Endodermal cell (in vitro differentiated cells): ENCODE measurements around the gene FGFR3. TPM values are rescaled to one million over a fixed set of nuclear protein-coding genes. Genes with fewer than 3 reads are reported as not detected.

Experiments used
- DNase-seq: peaks from one replicate; pipeline ENCODE4 v3.0.0-alpha.2; 2017
- H3K27ac ChIP-seq: 2 replicates; pipeline ENCODE4 v1.5.1; 2013; ENCODE audit warnings: mild to moderate bottlenecking, low read depth, low read length, moderate library complexity
- H3K27me3 ChIP-seq: 2 replicates; pipeline ENCODE4 v1.6.1; 2013; ENCODE audit warnings: mild to moderate bottlenecking, low read length, moderate library complexity; ENCODE audit not compliant: insufficient read depth, control insufficient read depth, poor library complexity, severe bottlenecking
- H3K36me3 ChIP-seq: 2 replicates; pipeline ENCODE4 v1.7.0; 2013; ENCODE audit warnings: mild to moderate bottlenecking, low read length, moderate library complexity; ENCODE audit not compliant: control insufficient read depth, insufficient read depth
- H3K4me1 ChIP-seq: one replicate; pipeline ENCODE4 v1.7.0; 2013; ENCODE audit warnings: low read length; ENCODE audit not compliant: control insufficient read depth, insufficient read depth
- H3K4me3 ChIP-seq: 2 replicates; pipeline ENCODE4 v1.5.1; 2013; ENCODE audit warnings: mild to moderate bottlenecking, low read length, moderate library complexity
- H3K9ac ChIP-seq: 2 replicates; pipeline ENCODE4 v1.6.1; 2013; ENCODE audit warnings: mild to moderate bottlenecking, low read length, moderate library complexity; ENCODE audit not compliant: poor library complexity, severe bottlenecking; ENCODE audit errors: extremely low read depth
- H3K9me3 ChIP-seq: 2 replicates; pipeline ENCODE4 v1.6.1; 2013; ENCODE audit warnings: mild to moderate bottlenecking, low read length, moderate library complexity; ENCODE audit not compliant: control insufficient read depth
- H3K27ac Mint-ChIP-seq: 2 replicates; pipeline ENCODE4 v1.8.0; 2020; ENCODE audit warnings: mixed read lengths
- H3K27me3 Mint-ChIP-seq: 2 replicates; pipeline ENCODE4 v1.8.0; 2021; ENCODE audit warnings: mild to moderate bottlenecking, mixed read lengths; ENCODE audit not compliant: insufficient read depth
- H3K36me3 Mint-ChIP-seq: 2 replicates; pipeline ENCODE4 v1.8.0; 2020; ENCODE audit warnings: low read depth, mixed read lengths
- H3K4me1 Mint-ChIP-seq: 2 replicates; pipeline ENCODE4 v1.8.0; 2020; ENCODE audit warnings: mixed read lengths
- H3K4me3 Mint-ChIP-seq: 2 replicates; pipeline ENCODE4 v1.8.0; 2020; ENCODE audit warnings: mild to moderate bottlenecking, moderate library complexity, mixed read lengths
- H3K9me3 Mint-ChIP-seq: 2 replicates; pipeline ENCODE4 v1.8.0; 2020; ENCODE audit warnings: mild to moderate bottlenecking, mixed read lengths
- WGBS, 2 experiments: methylation state at CpG; one replicate each; pipeline versions ENCODE4 v1.1.5 to v1.1.7; 2013; ENCODE audit warnings: missing lambda C conversion rate in 2 of 2, mixed read lengths in 1 of 2; ENCODE audit not compliant: insufficient coverage in 1 of 2, insufficient read length in 1 of 2; 5-methylcytosine and 5-hydroxymethylcytosine counted together
- total RNA-seq, 2 donors: library from RNA; stranded (reverse); fragmentation: NEBNext Ultra II Directional in 1 of 2; extraction: Animal tissue kit (Norgen Biotek cat#: 25700) in 1 of 2; gene quantifications; 2 replicates in 1 of 2; 3 replicates in 1 of 2; pipeline ENCODE4 v1.2.1, GENCODE V29; 2021
- TF ChIP-seq, protein P1 (sequence below): fragments of 200-600 bp; sonication (generic); conservative IDR thresholded peaks from 2 replicates; pipeline ENCODE4 v1.5.0; 2021; ENCODE audit warnings: antibody characterized with exemption, mild to moderate bottlenecking

FGFR3 gene
- total RNA-seq, 2 donors from 2014 or later, result 107 to 125 TPM

DNA sequence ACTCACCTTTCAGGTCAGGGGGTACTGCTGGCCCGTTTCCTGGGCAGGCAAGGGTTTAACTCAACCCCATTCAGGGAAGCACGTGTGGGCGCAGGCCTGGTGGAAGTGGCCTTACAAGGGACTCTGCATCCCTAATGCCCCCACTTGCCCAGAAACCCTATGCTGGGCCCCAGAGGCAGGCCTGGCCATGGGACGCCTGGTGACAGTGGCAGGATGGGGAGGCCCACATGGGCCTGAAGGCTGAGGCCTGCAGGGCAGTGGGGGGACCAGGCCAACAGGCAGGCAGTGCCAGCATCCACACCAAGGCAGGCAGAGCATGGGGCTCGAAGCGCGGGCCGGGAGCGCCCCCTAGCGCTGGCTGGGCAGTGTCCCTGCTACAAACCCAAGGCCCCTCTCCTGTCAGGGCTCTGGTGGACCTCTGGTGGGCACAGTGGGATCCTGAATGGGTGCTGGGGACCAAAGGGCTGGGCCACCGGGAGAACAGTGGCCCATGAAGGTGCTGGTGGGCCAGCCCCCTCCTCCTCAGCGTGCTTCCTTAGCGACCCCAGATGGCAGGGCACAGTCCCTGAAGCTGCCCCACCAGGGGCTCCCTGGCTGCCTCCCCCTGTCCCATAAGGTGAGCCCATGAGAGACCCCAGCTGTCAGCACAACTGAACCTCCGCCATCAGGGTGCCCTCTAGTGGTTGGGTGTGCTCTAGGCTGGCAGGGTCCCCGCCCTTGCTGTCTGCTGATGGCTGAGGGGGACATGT, 16.8 kb downstream of the FGFR3 start:
- Mint-ChIP-seq H3K9me3 (no peaks in the 10 kb centered on the region), H3K4me3 (no peak overlapping the region), H3K36me3 (peaks cover 15% of the 10 kb centered on the region), H3K4me1 (no peaks in the 10 kb centered on the region), H3K27me3 (no peaks in the 10 kb centered on the region), H3K27ac (no peak overlapping the region)
- Histone ChIP-seq H3K36me3 (peaks cover 14% of the 10 kb centered on the region), H3K4me1 (no peaks in the 10 kb centered on the region), H3K9ac (no peak overlapping the region), H3K9me3 (no peaks in the 10 kb centered on the region), H3K4me3 (no peak overlapping the region), H3K27me3 (no peaks in the 10 kb centered on the region), H3K27ac (no peak overlapping the region)
- DNase-seq, result peak; percentile 97
- TF ChIP-seq, protein P1, sequence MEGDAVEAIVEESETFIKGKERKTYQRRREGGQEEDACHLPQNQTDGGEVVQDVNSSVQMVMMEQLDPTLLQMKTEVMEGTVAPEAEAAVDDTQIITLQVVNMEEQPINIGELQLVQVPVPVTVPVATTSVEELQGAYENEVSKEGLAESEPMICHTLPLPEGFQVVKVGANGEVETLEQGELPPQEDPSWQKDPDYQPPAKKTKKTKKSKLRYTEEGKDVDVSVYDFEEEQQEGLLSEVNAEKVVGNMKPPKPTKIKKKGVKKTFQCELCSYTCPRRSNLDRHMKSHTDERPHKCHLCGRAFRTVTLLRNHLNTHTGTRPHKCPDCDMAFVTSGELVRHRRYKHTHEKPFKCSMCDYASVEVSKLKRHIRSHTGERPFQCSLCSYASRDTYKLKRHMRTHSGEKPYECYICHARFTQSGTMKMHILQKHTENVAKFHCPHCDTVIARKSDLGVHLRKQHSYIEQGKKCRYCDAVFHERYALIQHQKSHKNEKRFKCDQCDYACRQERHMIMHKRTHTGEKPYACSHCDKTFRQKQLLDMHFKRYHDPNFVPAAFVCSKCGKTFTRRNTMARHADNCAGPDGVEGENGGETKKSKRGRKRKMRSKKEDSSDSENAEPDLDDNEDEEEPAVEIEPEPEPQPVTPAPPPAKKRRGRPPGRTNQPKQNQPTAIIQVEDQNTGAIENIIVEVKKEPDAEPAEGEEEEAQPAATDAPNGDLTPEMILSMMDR, result peak; percentile 97
- 31 to 33% methylated on average over 2 to 15 of the region's 15 CpGs for WGBS, 2 experiments

DNA sequence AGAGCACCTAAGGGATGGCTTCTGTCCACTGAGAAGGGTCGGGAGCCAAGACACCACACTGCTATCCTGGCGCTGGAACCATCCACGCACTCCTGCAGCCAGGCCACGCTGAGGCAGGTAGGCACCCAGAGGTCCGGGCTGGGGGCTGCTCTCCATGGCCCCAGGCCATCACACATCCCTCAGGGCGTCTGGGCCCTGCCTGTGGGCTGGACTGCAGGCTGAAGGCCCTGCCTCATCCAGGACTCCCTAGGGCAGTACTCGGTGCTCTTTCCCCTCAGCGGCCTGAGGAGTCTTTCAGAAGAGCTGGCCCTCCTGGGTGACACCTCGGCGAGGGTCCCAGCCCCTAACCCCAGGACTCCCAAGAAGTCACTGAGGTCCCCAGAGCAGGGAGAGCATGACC, 17.7 kb downstream of the FGFR3 start:
- Mint-ChIP-seq H3K27ac (no peak overlapping the region), H3K36me3 (peaks cover 21% of the 10 kb centered on the region), H3K9me3 (no peaks in the 10 kb centered on the region), H3K27me3 (no peaks in the 10 kb centered on the region), H3K4me3 (no peak overlapping the region), H3K4me1 (no peaks in the 10 kb centered on the region)
- Histone ChIP-seq H3K4me3 (no peak overlapping the region), H3K27ac (no peak overlapping the region), H3K9ac (no peak overlapping the region), H3K9me3 (no peaks in the 10 kb centered on the region), H3K4me1 (no peaks in the 10 kb centered on the region), H3K36me3 (peaks cover 20% of the 10 kb centered on the region), H3K27me3 (no peaks in the 10 kb centered on the region)
- DNase-seq, result no peak
- TF ChIP-seq, protein P1, result no peak
- 95 to 96% methylated on average over 9 to 10 of the region's 10 CpGs for WGBS, 2 experiments

DNA sequence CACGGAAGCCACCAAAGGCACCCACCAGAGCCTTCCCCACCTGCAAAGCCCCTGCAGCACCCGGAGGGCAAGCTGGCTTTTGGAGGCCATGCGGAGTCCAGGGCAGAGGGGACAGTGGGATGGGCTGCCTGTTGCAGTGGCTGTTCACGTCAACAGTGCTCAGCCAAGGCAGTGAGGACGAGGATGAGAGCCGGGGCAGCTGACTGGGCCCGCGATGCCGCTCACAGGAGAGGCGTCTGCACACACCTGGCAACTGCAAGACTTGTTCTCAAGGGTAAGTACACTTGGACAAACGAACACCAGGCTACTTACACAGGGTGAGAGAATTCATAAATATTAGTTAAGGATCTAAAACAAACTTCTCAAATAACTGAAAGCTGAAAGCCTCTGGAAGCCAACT, 19.6 kb downstream of the FGFR3 start:
- H3K4me3 Mint-ChIP-seq, result no peak overlapping the region
- no peaks in the 10 kb centered on the region for H3K4me1 Mint-ChIP-seq
- Histone ChIP-seq H3K27ac (no peak overlapping the region), H3K4me3 (no peak overlapping the region), H3K4me1 (no peaks in the 10 kb centered on the region), H3K9me3 (no peaks in the 10 kb centered on the region), H3K36me3 (peaks cover 38% of the 10 kb centered on the region), H3K27me3 (no peaks in the 10 kb centered on the region), H3K9ac (no peak overlapping the region)
- H3K27ac Mint-ChIP-seq, result peak overlapping the region; percentile 4
- no peaks in the 10 kb centered on the region for H3K9me3 Mint-ChIP-seq
- no peaks in the 10 kb centered on the region for H3K27me3 Mint-ChIP-seq
- no peak for DNase-seq
- H3K36me3 Mint-ChIP-seq, result peaks cover 38% of the 10 kb centered on the region
- 96 to 97% methylated on average over 9 to 11 of the region's 11 CpGs for WGBS, 2 experiments
- TF ChIP-seq, protein P1, result no peak
